Cardiac muscle cell (in vitro differentiated cells and primary cell): Measurements from ENCODE around the gene SLC35F3. TPM values are rescaled to one million over a fixed set of nuclear protein-coding genes. Genes with fewer than 3 reads are reported as not detected.

Source experiments
- DNase-seq, 2 donors: peaks; one replicate each; pipeline versions ENCODE4 v3.0.0 to v3.0.0-alpha.2; 2010 to 2017; ENCODE audit warnings: low read depth in 1 of 2, low spot score in 1 of 2
- H3K27ac ChIP-seq: fragments of 200-600 bp; sonication (generic); 2 replicates; pipeline ENCODE4 v1.5.1; 2016
- H3K27me3 ChIP-seq: fragments of 200-600 bp; sonication (generic); 2 replicates; pipeline ENCODE4 v1.6.0; 2016; ENCODE audit warnings: control low read depth
- H3K36me3 ChIP-seq: fragments of 200-600 bp; sonication (generic); 2 replicates; pipeline ENCODE4 v1.5.1; 2016; ENCODE audit warnings: control low read depth
- H3K4me1 ChIP-seq: fragments of 200-600 bp; sonication (generic); 2 replicates; pipeline ENCODE4 v1.8.1; 2017; ENCODE audit warnings: low read depth, mild to moderate bottlenecking, mixed run types
- H3K4me3 ChIP-seq: fragments of 200-600 bp; sonication (generic); 2 replicates; pipeline ENCODE4 v1.5.1; 2016; ENCODE audit warnings: mild to moderate bottlenecking
- H3K9me3 ChIP-seq: fragments of 200-600 bp; sonication (generic); 2 replicates; pipeline ENCODE4 v1.5.1; 2017; ENCODE audit warnings: low read depth, mild to moderate bottlenecking, control low read depth
- polyA plus RNA-seq: library from polyadenylated mRNA; unstranded; fragments of >200 nt; fragmentation: Nextera tagmentation; extraction: Ambion mirVana; gene quantifications from 2 replicates; pipeline ENCODE4 v1.2.1, GENCODE V29; 2016
- total RNA-seq: library from RNA; depleted of rRNA; stranded (reverse); fragments of >200 nt; gene quantifications from 2 replicates; pipeline ENCODE4 v1.2.3, GENCODE V29; 2016
- TF ChIP-seq, protein P1 (sequence below): IDR thresholded peaks from 2 replicates; pipeline ENCODE4 v1.5.1; 2012; ENCODE audit warnings: low read depth, mild to moderate bottlenecking, low read length

SLC35F3 gene
- total RNA-seq = 0.98 and 1.7 TPM in 2 replicates
- polyA plus RNA-seq = 2.0 and 2.6 TPM in 2 replicates

GRCh38 chr1:233904633-233905415 lies at the start of gene SLC35F3:
SLC35F3 (plus strand) TSS chr1:233904676.
- Histone ChIP-seq H3K4me3 (peak within 1 kb of the TSS; percentile 33), H3K9me3 (no peaks in the 10 kb centered on the region), H3K36me3 (no peaks in the 10 kb centered on the region), H3K27me3 (peaks cover 80% of the 10 kb centered on the region), H3K4me1 (no peaks in the 10 kb centered on the region), H3K27ac (no peak within 1 kb of the TSS)
- TF ChIP-seq, protein P1, sequence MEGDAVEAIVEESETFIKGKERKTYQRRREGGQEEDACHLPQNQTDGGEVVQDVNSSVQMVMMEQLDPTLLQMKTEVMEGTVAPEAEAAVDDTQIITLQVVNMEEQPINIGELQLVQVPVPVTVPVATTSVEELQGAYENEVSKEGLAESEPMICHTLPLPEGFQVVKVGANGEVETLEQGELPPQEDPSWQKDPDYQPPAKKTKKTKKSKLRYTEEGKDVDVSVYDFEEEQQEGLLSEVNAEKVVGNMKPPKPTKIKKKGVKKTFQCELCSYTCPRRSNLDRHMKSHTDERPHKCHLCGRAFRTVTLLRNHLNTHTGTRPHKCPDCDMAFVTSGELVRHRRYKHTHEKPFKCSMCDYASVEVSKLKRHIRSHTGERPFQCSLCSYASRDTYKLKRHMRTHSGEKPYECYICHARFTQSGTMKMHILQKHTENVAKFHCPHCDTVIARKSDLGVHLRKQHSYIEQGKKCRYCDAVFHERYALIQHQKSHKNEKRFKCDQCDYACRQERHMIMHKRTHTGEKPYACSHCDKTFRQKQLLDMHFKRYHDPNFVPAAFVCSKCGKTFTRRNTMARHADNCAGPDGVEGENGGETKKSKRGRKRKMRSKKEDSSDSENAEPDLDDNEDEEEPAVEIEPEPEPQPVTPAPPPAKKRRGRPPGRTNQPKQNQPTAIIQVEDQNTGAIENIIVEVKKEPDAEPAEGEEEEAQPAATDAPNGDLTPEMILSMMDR = peak; percentile 6
- DNase-seq = peak; percentile 6 to 85

DNA sequence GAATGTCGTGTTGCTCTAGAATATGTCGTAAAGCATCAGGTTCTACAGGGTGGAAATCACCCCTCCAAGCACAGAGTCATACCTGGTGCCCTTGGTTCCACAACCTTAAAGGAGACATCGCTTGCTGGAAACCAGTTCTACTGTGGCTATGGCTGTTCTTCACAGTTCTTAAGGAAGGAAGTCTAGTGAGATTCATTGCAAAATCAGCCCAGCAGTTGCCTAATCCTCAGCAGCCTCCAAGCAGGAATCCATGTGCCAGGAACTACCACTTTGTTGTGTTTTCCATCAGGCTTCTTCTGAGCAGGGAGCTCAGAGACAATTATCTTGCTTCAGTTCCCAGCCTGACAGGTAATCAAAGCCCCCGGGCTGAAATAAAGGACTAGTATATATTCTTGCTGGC lies 45.0 kb upstream of the SLC35F3 start:
- no peak overlapping the region for H3K27ac ChIP-seq
- no peaks in the 10 kb centered on the region for H3K36me3 ChIP-seq
- DNase-seq = no peak
- TF ChIP-seq, protein P1 = no peak
- H3K4me1 ChIP-seq = no peaks in the 10 kb centered on the region
- no peak overlapping the region for H3K4me3 ChIP-seq
- no peaks in the 10 kb centered on the region for H3K27me3 ChIP-seq
- no peaks in the 10 kb centered on the region for H3K9me3 ChIP-seq

DNA sequence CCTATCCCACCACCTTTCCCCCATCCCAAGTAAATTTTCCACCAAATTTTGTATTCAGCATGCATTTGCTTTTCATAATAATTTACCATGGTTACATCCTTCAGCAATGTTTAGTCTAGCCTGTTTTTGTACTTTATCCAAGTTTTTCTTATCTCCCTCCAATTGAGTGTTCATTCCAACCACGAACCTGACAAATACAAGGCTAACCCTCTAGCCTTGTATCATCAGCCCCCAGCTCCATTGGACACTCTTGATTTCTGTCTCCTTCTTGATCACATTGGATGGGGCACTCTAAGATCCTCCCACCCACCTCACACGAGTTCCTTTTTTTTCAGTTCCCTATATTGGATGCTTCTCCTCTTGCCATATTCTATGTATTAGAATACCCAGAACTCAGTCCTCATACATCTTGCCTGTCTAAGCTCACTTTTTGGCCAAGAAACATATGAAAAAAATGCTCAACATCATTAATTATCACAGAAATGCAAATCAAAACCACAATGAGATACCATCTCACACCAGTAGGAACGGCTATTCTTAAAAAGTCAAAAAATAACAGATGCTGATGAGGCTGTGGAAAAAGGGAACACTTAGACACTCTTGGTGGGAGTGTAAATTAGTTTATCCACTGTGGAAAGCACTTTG lies 40.5 kb upstream of the SLC35F3 start:
- TF ChIP-seq, protein P1 = no peak
- H3K4me1 ChIP-seq = no peaks in the 10 kb centered on the region
- no peak for DNase-seq
- H3K27me3 ChIP-seq = no peaks in the 10 kb centered on the region
- H3K27ac ChIP-seq = no peak overlapping the region
- H3K36me3 ChIP-seq = no peaks in the 10 kb centered on the region
- no peak overlapping the region for H3K4me3 ChIP-seq
- H3K9me3 ChIP-seq = no peaks in the 10 kb centered on the region

GRCh38 chr1:233864578-233864977 lies 39.9 kb upstream of the SLC35F3 start:
- TF ChIP-seq, protein P1 = no peak
- no peaks in the 10 kb centered on the region for H3K9me3 ChIP-seq
- DNase-seq = no peak
- no peaks in the 10 kb centered on the region for H3K36me3 ChIP-seq
- H3K4me3 ChIP-seq = no peak overlapping the region
- H3K27ac ChIP-seq = no peak overlapping the region
- no peaks in the 10 kb centered on the region for H3K4me1 ChIP-seq
- H3K27me3 ChIP-seq = no peaks in the 10 kb centered on the region

GRCh38 chr1:233865216-233865615 lies 39.3 kb upstream of the SLC35F3 start:
- no peak for DNase-seq
- TF ChIP-seq, protein P1 = no peak
- H3K27me3 ChIP-seq = no peaks in the 10 kb centered on the region
- no peak overlapping the region for H3K27ac ChIP-seq
- H3K4me1 ChIP-seq = no peaks in the 10 kb centered on the region
- H3K9me3 ChIP-seq = no peaks in the 10 kb centered on the region
- H3K36me3 ChIP-seq = no peaks in the 10 kb centered on the region
- no peak overlapping the region for H3K4me3 ChIP-seq
